ENCODE measurements around the gene CERS5.

DNA sequence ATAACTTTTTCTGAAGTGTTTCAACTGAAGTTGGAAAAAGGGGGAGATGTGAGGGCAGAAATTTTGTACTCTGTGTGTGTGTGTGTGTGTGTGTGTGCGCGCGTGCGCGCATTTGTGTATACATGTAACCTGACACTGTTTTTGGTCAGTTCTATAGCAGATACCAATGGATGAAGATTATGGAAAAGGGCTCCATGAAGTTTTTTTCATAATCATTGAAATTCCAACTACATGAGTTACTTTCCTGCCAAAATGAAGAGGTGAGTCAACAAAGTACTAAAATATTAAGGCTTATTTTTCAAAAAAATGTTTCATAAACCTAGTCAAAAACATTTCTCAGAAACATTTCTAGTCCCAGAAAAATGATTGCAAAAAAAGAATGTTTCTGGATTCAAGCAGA lies 25.7 kb upstream of the CERS5 start:
- TF ChIP-seq POLR2A (IDR thresholded peaks at IDR 0.05; ENCODE audit: low read length) (no peak), GATA1 (IDR thresholded peaks at IDR 0.05; ENCODE audit: low read depth, low read length) (no peak)
